Fibroblast of the conjunctiva (primary cell): ENCODE measurements around the gene SVOPL.

Source experiments
- DNase-seq: peaks from one replicate; pipeline ENCODE4 v3.0.0-alpha.2; 2010; ENCODE audit warnings: low read depth

Gene SVOPL

DNA sequence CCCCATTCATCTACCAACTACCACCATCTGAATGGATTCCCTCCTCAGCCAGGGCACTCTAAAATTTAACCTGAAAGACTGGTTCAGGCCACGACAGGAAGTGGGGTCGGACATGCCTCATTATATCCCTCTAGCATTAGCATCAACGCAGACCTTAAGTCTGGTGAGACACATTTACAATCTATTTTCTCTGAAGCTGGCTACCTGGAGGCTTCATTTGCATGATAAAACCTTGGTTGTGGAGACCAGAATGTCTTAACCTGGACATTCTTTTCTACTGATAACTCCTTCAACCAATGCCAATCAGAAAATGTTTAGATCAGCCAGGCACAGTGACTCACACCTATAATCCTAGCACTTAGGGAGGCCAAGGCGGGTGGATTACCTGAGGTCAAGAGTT, 42.3 kb downstream of the SVOPL start:
- DNase-seq: no peak

DNA sequence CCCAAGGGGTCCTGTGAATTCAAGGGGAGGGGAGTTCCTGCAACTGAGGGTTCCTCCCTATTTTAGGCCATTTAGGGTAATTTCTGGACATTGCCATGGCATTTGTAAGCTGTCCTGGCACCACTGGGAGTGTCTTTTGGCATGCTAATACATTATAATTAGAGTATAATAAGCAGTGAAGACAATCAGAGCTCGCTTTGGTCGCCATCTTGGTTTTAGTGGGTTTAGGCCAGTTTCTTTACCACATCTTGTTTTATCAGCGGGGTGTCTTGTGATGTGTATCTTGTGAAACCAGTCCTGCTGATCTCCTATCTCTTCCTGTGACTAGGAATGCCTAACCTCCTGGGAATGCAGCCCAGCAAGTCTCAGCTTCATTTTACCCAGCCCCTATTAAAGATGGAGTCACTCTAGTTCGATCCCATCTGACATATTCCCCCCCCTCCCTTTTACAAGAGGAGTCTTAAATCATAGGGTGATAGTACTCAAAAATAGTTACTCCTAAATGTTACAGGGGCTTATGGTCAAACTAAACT, 43.2 kb downstream of the SVOPL start:
- DNase-seq: no peak

DNA sequence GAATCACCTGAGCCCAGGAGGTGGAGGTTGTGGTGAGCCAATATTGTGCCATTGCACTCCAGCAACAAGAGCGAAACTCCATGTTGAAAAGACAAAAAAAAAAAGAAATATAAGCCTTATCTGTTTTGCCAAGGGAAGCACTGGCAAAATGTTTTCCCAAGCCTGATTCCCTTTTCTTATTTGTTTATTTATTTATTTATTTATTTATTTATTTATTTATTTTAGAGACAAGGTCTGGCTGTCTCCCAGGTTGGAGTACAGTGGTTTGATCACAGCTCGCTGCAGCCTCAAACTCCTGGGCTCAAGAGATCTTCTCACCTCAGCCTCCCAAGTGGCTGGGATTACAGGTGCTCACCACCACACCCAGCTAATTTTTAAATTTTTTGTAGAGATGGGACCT, 44.2 kb downstream of the SVOPL start:
- no peak for DNase-seq

DNA sequence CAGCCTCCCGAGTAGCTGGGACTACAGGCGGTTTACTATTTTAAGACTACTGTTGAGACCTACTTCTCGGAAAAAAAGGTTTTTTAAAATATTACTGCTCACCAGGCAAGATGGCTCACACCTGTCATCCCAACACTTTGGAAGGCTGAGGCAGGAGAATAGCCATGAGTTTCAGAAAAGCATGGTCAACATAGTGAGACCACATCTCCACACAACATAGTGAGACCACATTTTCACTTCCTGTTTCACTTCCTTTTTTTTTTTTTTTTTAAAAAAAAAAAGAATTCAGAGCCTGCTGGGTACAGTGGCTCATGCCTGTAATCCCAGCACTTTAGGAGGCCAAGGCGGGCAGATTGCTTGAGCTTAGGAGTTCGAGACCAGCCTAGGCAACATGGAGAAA, 46.5 kb downstream of the SVOPL start:
- DNase-seq: no peak

DNA sequence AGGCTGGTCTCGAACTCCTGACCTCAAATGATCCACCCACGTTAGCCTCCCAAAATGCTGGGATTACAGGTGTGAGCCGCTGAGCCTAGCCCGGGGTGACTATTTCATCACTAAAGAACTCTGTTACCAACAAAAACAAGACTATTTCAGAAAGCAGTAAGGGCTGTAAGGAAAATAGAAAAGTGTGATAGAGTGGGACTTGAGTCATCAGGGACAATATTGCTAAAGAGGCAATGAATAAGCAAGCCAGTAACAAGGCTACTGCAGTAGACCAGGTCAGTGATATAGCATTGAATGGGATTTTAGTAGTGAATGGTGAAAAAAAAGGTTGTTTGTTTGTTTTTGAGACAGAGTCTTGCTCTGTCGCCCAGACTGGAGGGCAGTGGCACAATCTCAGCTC, 51.7 kb downstream of the SVOPL start:
- DNase-seq: no peak

DNA sequence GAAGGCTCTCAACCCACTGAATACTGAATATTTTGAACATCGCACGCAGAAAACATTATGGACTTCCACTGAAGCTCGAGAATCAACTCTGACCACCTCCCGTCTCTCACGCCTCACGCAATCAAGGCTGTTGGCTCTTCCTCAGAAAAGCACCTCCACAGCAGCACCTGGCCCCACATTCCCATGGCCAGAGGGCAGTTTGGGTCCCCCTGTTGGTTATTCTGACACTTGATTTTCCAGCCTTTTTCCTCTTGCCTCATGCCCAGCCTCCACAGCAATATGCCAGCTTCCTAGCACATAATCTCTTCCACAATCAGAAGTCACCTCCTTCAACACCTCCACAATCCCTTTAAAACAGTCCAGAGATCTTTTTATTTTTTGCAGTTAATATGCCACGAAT, 55.9 kb downstream of the SVOPL start:
- DNase-seq: no peak

DNA sequence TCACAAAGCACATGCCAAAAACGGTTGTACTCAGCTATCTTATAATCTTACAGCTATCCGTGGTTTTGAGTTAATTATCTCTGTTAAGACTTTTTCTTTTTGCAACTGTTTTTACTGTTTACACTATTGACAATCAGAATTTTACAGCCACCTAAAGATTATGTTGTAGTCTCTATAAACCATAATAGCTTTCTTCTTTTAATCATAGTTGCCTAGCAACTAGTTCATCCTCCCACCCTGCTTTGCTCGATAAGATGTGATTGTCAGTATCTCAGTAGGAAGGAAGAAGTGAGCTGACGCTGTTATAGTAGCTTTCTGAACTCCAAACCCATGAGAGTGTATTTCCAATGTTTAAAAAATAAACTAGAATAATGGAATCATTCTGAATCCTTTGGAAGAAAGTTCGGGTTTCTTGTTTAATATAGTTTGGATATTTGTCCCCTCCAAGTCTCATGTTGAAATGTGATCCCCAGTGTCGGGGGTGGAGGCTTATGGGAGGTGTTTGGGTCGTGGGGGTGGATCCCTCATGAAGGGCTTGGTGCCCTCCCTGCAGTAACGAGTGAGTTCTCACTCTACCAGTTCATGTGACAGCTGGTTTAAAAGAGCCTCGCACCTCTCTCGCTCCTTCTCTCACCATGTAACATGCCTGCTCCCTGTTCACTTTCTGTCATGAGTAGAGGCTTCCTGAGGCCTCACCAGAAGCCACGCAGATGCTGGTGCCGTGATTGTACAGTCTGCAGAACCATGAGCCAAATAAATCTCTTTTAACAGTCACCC, 68.1 kb downstream of the SVOPL start:
- DNase-seq: no peak

DNA sequence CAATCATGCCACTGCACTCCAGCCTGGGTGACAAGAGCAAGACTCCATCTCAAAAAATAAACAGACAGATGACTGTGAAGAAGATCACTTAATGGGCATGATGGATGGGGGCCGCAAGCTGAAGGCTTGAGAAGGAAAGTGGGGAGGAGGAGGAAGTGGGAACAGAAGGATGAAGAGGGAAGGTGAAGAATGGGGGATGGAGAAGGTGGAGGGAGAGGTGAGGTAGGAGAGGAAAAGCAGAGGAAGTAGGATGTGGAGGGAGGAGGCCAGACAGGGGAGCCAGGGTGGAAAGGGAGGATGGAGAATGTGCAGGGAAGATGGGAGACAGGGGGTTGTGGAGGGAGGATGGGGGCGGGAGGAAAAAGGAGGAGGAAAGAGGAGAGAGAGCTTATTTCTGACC, 68.8 kb downstream of the SVOPL start:
- DNase-seq: no peak

DNA sequence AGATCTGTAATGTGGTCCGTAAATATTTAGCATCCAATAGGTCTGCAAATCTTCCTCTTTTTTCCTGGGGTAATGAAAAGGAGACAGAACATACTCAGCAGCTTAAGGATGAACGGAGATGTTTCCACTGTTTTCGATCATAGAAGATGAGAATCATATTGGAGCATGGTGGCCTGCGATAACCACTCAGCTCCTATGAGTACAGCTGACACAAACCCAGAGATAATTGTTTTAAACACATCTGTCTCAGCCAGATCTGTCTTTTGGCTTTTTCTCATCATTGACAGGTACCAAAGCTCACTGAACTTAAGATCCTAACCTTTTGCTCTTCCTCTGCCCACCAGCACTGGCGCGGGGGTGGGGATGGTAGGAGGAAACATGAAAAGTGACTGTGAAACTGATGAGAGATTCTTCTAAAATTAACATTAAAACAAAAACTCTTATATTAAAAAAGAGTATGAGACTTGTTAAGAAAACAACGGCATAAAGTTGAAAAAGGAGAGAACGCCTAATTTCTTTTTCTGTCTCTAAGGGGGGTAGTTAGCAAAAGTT, 71.0 kb downstream of the SVOPL start:
- DNase-seq: no peak

DNA sequence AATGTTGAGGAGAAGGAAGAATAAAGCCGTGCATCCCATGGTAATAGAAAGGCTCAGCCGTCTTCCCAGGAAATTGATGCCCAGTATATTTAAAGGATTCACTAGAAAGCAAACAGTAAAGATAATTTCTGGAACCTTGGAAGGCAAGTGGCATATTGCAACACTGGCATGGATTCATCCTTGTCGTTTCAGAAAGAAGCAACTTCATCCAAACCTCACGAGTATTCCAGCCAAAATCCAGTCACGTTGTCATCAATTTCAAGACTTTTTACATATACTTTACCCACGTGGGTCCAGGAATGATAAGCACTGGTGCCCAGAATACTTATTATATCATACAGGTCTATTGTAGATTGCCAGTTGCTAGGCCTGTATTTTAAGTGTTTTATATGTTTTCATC, 73.8 kb downstream of the SVOPL start:
- DNase-seq: no peak

DNA sequence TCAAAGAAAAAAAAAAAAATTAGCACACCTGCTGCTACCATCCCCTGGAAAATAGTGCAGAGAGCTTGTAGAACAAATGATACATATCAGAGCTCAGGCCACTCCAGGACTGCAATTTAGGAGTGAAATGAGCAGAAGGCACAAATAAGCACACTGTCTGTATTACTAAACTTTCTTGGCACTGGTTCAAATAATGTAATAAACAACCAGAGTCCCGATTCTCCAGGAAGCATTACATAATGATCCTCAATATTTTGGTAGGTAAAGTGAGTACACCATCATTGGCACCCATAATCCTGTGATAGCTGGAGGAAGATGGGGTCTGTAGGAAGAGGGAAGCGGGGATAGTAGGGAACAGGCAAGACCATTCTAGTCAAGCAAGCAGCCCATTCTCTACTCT, 74.3 kb downstream of the SVOPL start:
- no peak for DNase-seq

DNA sequence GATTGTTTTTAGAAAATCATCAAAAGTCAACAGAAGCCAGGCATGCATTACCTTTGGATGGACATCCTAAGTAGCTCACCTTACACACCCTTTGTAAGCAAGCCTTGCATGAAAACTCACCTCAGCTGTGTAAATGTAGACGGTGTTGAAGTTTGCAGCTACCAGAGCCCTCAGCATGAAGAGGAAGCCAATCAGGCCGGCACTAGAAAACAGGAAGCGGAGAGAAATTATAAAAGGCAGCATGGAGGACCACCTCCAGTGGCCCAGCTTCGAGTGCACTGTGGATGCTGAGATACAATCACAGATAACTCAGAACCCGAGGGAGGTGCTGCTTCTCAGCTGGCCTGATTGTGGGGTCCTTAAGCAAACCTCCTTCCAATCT, 75.3 kb downstream of the SVOPL start:
- DNase-seq: no peak

DNA sequence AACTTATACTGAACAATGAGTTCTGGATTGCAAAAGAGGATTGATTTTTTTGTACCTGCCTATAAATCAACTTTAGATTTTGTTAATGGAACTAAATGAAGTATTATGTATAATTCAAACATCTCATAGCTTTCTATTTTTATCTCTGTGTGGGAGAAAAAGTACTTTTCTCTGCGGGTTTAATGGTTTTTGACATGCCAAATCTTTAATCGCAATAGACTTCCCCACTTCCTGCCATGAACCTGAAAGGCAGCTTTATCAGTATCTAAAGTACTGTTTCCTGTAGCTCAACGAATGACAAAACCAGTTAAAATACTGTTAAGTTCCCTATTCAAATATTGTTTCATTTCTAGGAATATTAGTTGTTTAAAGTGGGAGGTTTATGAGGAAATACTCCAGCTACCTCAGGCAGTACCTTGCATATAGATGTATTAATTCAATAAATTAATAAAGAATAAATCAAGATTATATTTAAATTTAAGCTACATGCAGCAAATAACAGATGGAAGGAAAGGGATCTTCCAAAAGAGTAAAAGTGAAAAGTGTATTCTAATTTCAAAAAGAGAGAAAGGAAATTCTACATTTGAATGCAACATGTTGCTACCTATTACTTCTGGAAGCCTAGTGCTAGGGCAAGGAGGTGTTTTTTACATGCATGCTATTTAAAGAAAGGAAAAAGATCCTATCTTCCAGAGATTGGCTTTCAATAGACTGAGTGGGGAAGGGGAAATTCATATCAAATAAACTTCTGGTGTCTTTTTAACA, 75.9 kb downstream of the SVOPL start:
- no peak for DNase-seq

DNA sequence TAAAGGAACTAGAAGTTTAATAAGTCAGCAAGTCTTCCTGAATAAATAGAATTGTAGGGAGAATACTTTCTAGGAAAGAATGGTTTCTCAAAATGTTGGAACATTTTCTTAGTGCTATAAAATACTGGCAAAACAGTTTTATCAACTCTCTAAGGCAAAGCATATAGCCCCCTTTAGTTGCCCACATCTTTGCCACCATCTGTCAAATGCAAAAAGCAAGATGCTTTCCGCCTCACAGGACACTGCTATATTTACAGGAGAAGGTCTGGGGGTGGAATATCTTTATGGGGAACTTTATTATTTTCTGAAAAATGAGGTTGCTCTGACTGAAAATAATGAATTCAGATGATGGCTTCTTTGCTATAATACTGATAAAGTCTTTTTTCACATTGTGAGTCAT, 78.3 kb downstream of the SVOPL start:
- DNase-seq: no peak

DNA sequence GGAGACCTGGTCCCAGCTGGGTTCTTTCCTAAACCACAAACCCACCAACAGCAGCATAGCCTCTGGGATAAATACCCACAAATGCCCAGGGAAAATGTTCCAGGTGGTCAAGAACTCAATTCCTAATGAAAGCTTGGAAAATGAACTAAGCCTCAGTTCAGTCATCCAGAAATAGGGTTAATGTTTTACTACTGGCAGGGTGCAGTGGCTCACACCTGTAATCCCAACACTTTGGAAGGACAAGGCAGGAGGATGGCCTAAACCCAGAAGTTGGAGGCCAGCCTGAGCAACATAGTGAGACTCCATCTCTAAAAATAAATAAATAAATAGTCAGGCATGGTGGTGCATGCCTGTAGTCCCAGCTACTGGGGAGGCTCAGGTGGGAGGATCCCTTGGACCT, 82.2 kb downstream of the SVOPL start:
- DNase-seq: no peak

DNA sequence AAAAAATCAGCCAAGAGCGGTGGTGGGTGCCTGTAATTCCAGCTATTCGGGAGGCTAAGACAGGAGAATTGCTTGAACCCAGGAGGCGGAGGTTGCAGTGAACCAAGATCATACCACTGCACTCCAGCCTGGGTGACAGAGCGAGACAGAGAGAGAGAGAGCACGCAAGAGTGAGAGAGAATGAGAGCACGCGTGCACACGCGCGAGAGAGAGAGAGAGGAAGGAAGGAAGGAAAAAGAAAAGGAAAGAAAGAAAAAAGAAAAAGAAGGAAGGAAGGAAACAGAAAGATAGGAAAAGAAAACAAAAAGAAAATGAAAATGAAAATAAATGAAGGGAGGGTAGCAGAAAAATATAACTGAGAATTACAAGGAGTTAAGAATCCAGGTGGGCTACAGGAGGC, 82.7 kb downstream of the SVOPL start:
- DNase-seq: no peak

DNA sequence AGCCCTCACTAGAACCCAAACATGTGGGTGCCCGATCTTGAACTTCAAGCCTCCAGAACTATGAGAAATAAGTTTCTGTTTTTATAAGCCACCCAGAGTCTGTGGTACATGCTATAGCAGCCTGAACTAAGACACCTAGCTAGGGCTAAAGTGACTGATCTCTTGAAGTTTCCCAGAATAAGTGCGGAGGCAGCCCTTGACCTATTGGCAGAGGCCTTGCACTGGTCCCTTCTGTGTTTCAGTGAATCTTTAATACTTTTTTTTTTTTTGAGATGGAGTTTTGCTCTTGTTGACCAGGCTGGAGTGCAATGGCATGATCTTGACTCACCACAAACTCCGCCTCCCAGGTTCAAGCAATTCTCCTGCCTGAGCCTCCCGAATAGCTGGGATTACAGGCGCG, 85.1 kb downstream of the SVOPL start:
- no peak for DNase-seq

DNA sequence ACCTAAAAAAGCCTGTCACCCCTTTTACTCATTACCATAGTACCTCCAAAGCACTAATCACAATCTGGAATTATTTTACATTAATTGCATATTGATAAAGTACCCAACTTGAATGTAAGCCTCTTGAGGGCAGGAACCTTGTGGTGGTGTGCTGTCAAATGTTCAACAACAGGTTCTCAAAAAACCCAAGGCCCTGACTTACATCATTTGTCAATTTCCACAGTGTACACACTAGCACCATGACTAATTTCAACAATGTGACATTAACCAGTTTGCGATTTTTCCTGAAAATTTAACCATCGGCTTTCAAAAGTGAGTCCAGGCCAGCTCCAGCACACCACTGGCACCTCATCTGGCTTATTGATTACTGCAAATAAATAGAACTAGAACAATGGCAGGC, 87.5 kb downstream of the SVOPL start:
- no peak for DNase-seq

DNA sequence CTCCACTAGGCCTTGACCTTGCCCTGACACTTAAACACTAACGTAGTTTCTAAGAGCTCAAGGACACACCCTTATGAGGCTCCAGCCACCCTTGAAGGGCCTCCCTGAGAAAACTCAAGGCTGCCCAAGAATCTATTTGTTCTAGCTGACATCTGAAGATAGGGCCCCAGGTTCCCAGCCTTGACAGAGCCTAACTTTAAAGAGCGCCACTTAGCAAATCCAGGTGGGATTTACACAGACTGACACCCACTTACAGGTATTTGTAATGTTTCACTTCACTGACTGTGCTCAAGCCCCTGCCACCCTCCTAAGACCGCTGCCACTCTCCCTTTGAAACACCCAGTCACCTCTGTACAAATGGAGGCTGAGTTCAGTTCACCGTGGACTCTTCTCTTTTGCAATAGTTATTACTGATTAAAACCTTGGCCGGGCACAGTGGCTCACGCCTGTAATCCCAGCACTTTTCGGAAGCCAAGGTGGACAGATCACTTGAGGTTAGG, 90.4 kb downstream of the SVOPL start:
- DNase-seq: no peak

DNA sequence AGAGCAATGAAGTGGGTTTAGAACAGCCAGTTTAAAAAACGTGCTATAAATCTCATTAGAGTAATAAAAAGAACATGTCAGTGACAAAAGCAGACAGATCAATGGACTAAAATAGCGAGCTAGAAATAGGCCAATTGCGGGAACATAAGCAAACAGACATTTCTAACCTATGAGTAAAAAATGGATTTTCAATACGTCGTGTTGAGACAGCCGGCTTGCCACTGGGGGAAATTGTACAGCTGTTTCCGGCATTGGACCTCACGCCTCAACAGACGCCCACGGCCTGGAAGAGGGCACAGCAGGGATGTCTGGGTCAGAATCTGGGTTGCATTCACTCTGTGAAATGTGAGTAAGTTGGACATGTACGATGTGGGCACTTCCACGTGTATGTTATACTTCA, 92.9 kb downstream of the SVOPL start:
- DNase-seq: no peak

DNA sequence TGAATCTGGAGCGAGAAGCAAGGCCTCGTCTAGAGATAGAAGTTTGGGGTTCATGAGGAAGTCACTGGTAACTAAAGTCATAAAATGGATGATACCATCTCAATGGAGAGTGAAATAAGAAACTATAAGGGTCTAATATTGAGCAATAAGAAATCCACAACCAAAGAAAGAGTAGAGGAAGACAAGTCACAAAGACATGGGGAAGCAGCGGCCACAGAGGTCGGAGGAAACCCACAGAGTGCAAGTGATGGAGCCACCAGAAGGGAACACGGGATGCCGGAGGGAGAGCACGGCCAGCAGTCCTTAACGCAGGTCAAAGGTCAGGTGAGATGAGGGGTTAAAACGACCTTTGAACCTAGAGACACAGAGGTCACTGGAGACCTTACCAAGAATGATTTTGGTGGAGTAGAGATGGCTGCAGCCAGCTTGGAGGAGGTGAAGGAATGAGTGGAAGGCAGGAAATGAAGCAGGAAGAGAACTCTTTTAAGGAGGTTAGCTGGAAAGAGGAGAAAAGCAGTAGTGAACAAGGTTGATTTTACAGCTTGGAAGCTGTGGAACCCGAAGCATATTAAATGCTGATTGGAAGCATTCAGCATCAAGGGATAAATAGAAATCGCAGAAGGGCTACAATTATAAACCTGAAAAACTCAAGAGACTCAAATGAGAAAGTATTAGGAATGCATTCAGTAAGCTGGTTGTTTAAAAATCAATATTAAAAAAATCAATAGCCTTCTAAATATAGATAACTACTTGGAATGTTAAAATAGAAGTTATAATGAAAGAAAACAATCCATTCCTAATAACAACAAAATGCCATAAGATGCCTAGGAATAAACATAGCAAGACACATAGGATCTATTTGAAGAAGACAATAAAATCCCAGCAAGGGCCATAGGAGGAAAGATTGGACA, 93.7 kb downstream of the SVOPL start:
- no peak for DNase-seq

DNA sequence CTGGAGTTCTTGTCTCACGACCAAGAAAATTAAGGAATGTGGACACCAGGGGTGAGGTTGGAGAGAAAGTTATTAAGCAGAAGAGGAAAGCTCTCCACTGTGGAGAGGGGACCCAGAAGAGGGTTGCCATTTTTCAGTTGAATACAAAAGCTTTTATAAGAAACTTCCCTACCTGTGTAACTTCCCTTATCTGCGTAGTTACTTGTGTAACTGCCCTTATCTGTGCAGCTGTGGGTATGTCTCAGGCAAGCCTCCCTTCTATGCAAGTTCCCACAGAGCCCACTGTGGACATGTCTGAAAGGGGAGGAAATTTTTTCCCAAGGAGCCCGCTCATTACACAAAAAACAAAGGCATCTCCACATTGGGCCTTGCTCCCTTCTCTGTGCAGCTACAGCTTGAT, 94.9 kb downstream of the SVOPL start:
- DNase-seq: no peak
